HepG2 (cell line): ENCODE measurements around the gene RAB35. TPM values are rescaled to one million over a fixed set of nuclear protein-coding genes. Genes with fewer than 3 reads are reported as not detected.
A peak's percentile ranks its signal among the peaks of the same experiment; 100 is the strongest.

Experiments
- BHLHE40 ChIP-seq: IDR thresholded peaks from 2 replicates; pipeline ENCODE4 v1.6.1; 2011; ENCODE audit warnings: low read length, improper control_type of control experiment
- ERF ChIP-seq: IDR thresholded peaks from 2 replicates; pipeline ENCODE4 v1.6.1; 2018; ENCODE audit warnings: missing biosample characterization, missing genetic modification reagents
- ETV5 ChIP-seq: IDR thresholded peaks from 2 replicates; pipeline ENCODE4 v1.6.1; 2018; ENCODE audit warnings: missing biosample characterization, missing genetic modification reagents, inconsistent platforms, borderline replicate concordance
- FOXA1 ChIP-seq, 2 experiments: fragments of 450-650 bp in 1 of 2; sonication (generic) in 1 of 2; formaldehyde crosslinking in 1 of 2; IDR thresholded peaks; 2 replicates each; pipeline versions ENCODE4 v1.4.0 to v1.6.1; 2016 to 2020; ENCODE audit warnings: missing genetic modification reagents in 1 of 2
- FOXA3 ChIP-seq: IDR thresholded peaks from 2 replicates; pipeline ENCODE4 v1.6.1; 2016; ENCODE audit warnings: missing genetic modification reagents, missing compliant biosample characterization
- FOXP1 ChIP-seq, 2 experiments: fragments of 450-650 bp in 1 of 2; IDR thresholded peaks; 2 replicates each; pipeline ENCODE4 v1.6.1; 2017 to 2018; ENCODE audit warnings: antibody characterized with exemption in 1 of 2
- KAT7 ChIP-seq: IDR thresholded peaks from 2 replicates; pipeline ENCODE4 v1.6.1; 2018; ENCODE audit warnings: borderline replicate concordance, missing compliant biosample characterization
- KDM1A ChIP-seq: IDR thresholded peaks from 2 replicates; pipeline ENCODE4 v1.6.1; 2016; ENCODE audit warnings: missing compliant biosample characterization
- KMT2A ChIP-seq: sonication (generic); formaldehyde crosslinking; IDR thresholded peaks from 2 replicates; pipeline ENCODE4 v1.4.0; 2020; ENCODE audit warnings: missing genetic modification reagents
- MAFK ChIP-seq, 2 experiments: IDR thresholded peaks in 1 of 2; conservative IDR thresholded peaks in 1 of 2; 2 replicates each; pipeline ENCODE4 v1.6.1; 2011; ENCODE audit warnings: improper control_type of control experiment in 2 of 2, low read length in 2 of 2
- MIXL1 ChIP-seq: IDR thresholded peaks from 2 replicates; pipeline ENCODE4 v1.6.1; 2016
- POLR2G ChIP-seq: fragments of 200-400 bp; formaldehyde crosslinking; IDR thresholded peaks from 2 replicates; pipeline ENCODE4 v1.6.1; 2018; ENCODE audit warnings: mild to moderate bottlenecking, low read depth, low read length, moderate library complexity
- SNAPC2 ChIP-seq: sonication (generic); formaldehyde crosslinking; IDR thresholded peaks from 2 replicates; pipeline ENCODE4 v1.8.1; 2022; ENCODE audit warnings: mild to moderate bottlenecking, missing genetic modification reagents
- SP1 ChIP-seq, 2 experiments: fragments of 450-650 bp in 1 of 2; sonication (generic) in 1 of 2; formaldehyde crosslinking in 1 of 2; IDR thresholded peaks; 2 replicates each; pipeline versions ENCODE4 v1.4.0 to v1.6.1; 2016 to 2020; ENCODE audit warnings: missing genetic modification reagents in 1 of 2
- SRSF4 ChIP-seq: fragments of 200-400 bp; formaldehyde crosslinking; IDR thresholded peaks from one replicate; pipeline ENCODE4 v1.6.1; 2018; ENCODE audit warnings: mild to moderate bottlenecking, low read depth, low read length, moderate library complexity; ENCODE audit not compliant: poor library complexity, severe bottlenecking
- TEAD3 ChIP-seq: optimal IDR thresholded peaks from 2 replicates; pipeline ENCODE3; 2016; ENCODE audit warnings: borderline replicate concordance
- ZBTB38 ChIP-seq: sonication (generic); formaldehyde crosslinking; IDR thresholded peaks from 2 replicates; pipeline ENCODE4 v1.5.1; 2020; ENCODE audit warnings: mild to moderate bottlenecking, missing genetic modification reagents
- ZNF224 ChIP-seq: sonication (generic); formaldehyde crosslinking; IDR thresholded peaks from 2 replicates; pipeline ENCODE4 v1.5.0; 2020; ENCODE audit warnings: mild to moderate bottlenecking, missing genetic modification reagents
- ZNF230 ChIP-seq: sonication (generic); formaldehyde crosslinking; IDR thresholded peaks from 2 replicates; pipeline ENCODE4 v1.4.0; 2020; ENCODE audit warnings: mild to moderate bottlenecking, missing genetic modification reagents
- ZNF33B ChIP-seq: sonication (generic); formaldehyde crosslinking; IDR thresholded peaks from 2 replicates; pipeline ENCODE4 v1.5.1; 2020; ENCODE audit warnings: mild to moderate bottlenecking, missing genetic modification reagents
- ZNF652 ChIP-seq: IDR thresholded peaks from 2 replicates; pipeline ENCODE4 v1.6.1; 2016; ENCODE audit warnings: low read depth, borderline replicate concordance
- ZNF770 ChIP-seq: sonication (generic); formaldehyde crosslinking; IDR thresholded peaks from 2 replicates; pipeline ENCODE4 v1.5.0; 2020; ENCODE audit warnings: mild to moderate bottlenecking, missing genetic modification reagents
- ZSCAN9 ChIP-seq: IDR thresholded peaks from 2 replicates; pipeline ENCODE4 v1.6.1; 2016; ENCODE audit warnings: borderline replicate concordance
- polyA plus RNA-seq, 8 experiments: library from polyadenylated mRNA; depleted of rRNA in 3 of 8; stranded (reverse) in 7 of 8; unstranded in 1 of 8; fragments of >200 nt; fragmentation: Illumina TruSeq in 4 of 8; extraction: Trizol in 4 of 8; gene quantifications; 2 replicates each; pipeline versions ENCODE4 v1.2.1 to v1.2.3, GENCODE V29; 2011 to 2016; ENCODE audit warnings: low read depth in 4 of 8, missing spikeins in 1 of 8, mixed read lengths in 1 of 8; ENCODE audit not compliant: insufficient read depth in 1 of 8
- total RNA-seq, 5 experiments: library from RNA; depleted of rRNA; stranded (reverse); fragments of >200 nt; fragmentation: Illumina TruSeq; extraction: Trizol; gene quantifications; 2 replicates each; pipeline ENCODE4 v1.2.3, GENCODE V29; 2016; ENCODE audit warnings: low read depth in 1 of 5
- TF ChIP-seq, protein P1 (sequence below): sonication (generic); formaldehyde crosslinking; IDR thresholded peaks from 2 replicates; pipeline ENCODE4 v1.9.0; 2022; ENCODE audit warnings: low read depth, missing genetic modification reagents
- TF ChIP-seq, protein P2 (sequence below): sonication (generic); formaldehyde crosslinking; IDR thresholded peaks from 2 replicates; pipeline ENCODE4 v1.5.1; 2020; ENCODE audit warnings: missing genetic modification reagents, mild to moderate bottlenecking, borderline replicate concordance
- TF ChIP-seq, protein P3 (sequence below): sonication (generic); formaldehyde crosslinking; IDR thresholded peaks from 2 replicates; pipeline ENCODE4 v1.5.0; 2020; ENCODE audit warnings: mild to moderate bottlenecking, low read depth, missing genetic modification reagents, borderline replicate concordance

RAB35 gene
- total and polyA plus RNA-seq, 2 of the 13 experiments (the other 11 are each of a cell fraction or from before 2014, with no cell fraction given): 25.2 to 29.1 TPM

DNA sequence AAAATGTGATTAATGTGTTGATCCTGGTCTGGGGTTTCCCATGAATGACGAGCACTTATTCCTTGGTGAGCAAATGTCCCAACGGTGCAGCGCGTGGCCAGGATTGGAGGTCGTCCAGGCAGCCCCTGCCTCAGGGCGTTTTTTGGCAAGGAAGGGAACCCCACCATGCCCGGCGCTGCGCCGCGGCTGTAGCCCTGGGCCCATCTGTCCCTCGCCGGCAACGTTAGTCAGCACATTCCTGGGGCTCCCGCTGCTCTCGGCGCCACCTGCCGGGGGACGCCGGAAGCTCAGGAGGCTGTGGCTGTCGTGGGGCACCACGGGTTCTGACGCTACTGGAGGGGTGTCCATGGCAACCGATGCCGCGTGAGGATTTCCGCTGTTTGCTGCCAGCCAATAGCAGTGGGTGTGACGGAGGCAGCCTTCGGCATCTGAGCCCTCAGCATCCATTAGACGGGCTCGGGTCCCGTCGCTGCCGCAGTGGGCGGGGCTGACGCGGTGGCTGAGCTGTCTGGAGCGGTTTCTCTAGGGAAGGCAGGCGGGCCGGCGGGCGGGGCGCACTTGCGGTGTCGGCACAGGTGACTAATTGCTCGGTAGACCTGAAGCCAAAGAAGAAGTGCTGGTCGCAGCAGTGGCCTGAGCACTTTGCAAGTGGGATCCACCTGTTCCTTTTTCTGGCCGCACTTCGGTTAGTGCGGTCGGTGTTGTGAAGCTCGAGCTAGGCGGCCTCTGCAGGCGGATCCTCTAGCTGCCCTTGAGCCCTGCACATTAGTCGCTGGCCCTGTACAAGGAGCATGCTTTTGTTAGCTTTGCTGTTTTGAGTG lies 29.5 kb downstream of the RAB35 start (continued):
- TF ChIP-seq BHLHE40: peak; percentile 24; the same call in 1 of the 2 replicates
- TF ChIP-seq TEAD3: peak; percentile 100
- peak; percentile 93 for TF ChIP-seq ERF (CRISPR knock-in tag)
- peak; percentile 85 for TF ChIP-seq KMT2A
- 0 out of 2 replicates have a peak, but pooled peaks have one; percentile 31 for TF ChIP-seq ZNF230 (CRISPR knock-in tag)
- TF ChIP-seq MAFK (conservative IDR thresholded peaks at IDR 0.05 in 1 of 2, IDR thresholded peaks at IDR 0.05 in 1 of 2; ENCODE audit: low read length in 2 of 2): peak; percentile 90 to 98
- TF ChIP-seq POLR2G: peak; percentile 65; the same call in 1 of the 2 replicates
- TF ChIP-seq KDM1A (CRISPR knock-in tag): peak; percentile 82; the same call in 1 of the 2 replicates
- TF ChIP-seq FOXA3 (CRISPR knock-in tag): peak; percentile 67
- TF ChIP-seq SRSF4: no peak
- TF ChIP-seq SNAPC2 (CRISPR knock-in tag): peak; percentile 50; the same call in 1 of the 2 replicates
- TF ChIP-seq ETV5 (CRISPR knock-in tag): peak; percentile 81
- peak; percentile 77 for TF ChIP-seq ZNF33B (CRISPR knock-in tag)
- TF ChIP-seq SP1 (IDR thresholded peaks at IDR 0.05): no peak
- TF ChIP-seq SP1 (CRISPR knock-in tag; IDR thresholded peaks at IDR 0.05): peak; percentile 85
- TF ChIP-seq, protein P1, sequence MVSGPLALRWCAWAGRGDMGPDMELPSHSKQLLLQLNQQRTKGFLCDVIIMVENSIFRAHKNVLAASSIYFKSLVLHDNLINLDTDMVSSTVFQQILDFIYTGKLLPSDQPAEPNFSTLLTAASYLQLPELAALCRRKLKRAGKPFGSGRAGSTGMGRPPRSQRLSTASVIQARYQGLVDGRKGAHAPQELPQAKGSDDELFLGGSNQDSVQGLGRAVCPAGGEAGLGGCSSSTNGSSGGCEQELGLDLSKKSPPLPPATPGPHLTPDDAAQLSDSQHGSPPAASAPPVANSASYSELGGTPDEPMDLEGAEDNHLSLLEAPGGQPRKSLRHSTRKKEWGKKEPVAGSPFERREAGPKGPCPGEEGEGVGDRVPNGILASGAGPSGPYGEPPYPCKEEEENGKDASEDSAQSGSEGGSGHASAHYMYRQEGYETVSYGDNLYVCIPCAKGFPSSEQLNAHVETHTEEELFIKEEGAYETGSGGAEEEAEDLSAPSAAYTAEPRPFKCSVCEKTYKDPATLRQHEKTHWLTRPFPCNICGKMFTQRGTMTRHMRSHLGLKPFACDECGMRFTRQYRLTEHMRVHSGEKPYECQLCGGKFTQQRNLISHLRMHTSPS (CRISPR knock-in tag): 0 out of 2 replicates have a peak, but pooled peaks have one; percentile 39
- peak; percentile 55; the same call in 1 of the 2 replicates for TF ChIP-seq ZNF770
- peak; percentile 75; the same call in 1 of the 2 replicates for TF ChIP-seq ZNF224
- 0 out of 2 replicates have a peak, but pooled peaks have one; percentile 64 for TF ChIP-seq KAT7 (CRISPR knock-in tag)
- peak; percentile 51; the same call in 1 of the 2 replicates for TF ChIP-seq ZNF652 (CRISPR knock-in tag)
- TF ChIP-seq FOXP1 (IDR thresholded peaks at IDR 0.05): no peak
- TF ChIP-seq FOXP1 (CRISPR knock-in tag; IDR thresholded peaks at IDR 0.05): peak; percentile 49
- TF ChIP-seq MIXL1 (CRISPR knock-in tag): peak; percentile 86
- TF ChIP-seq ZBTB38 (CRISPR knock-in tag): peak; percentile 78
- no peak for TF ChIP-seq FOXA1 (IDR thresholded peaks at IDR 0.05)
- peak; percentile 54; the same call in 1 of the 2 replicates for TF ChIP-seq FOXA1 (CRISPR knock-in tag; IDR thresholded peaks at IDR 0.05)
- TF ChIP-seq ZSCAN9 (CRISPR knock-in tag): peak; percentile 38; the same call in 1 of the 2 replicates
- TF ChIP-seq, protein P2, sequence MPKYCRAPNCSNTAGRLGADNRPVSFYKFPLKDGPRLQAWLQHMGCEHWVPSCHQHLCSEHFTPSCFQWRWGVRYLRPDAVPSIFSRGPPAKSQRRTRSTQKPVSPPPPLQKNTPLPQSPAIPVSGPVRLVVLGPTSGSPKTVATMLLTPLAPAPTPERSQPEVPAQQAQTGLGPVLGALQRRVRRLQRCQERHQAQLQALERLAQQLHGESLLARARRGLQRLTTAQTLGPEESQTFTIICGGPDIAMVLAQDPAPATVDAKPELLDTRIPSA (CRISPR knock-in tag): no peak
- TF ChIP-seq, protein P3, sequence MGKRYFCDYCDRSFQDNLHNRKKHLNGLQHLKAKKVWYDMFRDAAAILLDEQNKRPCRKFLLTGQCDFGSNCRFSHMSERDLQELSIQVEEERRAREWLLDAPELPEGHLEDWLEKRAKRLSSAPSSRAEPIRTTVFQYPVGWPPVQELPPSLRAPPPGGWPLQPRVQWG (CRISPR knock-in tag): no peak
